OCI-LY3 (cell line): ENCODE data around the gene KRTAP5-2.
A peak's percentile ranks its signal among the peaks of the same experiment; 100 is the strongest.

Source experiments
- H2AFZ ChIP-seq: fragments of 200-600, 300-600 bp; shearing (Covaris generic); 2 replicates; pipeline ENCODE4 v1.6.0; 2014; ENCODE audit warnings: antibody characterized with exemption, low read depth, low read length
- H3K27ac ChIP-seq: fragments of 200-600, 300-600 bp; sonication (generic); 2 replicates; pipeline ENCODE4 v1.5.1; 2014; ENCODE audit warnings: mild to moderate bottlenecking, low read length, moderate library complexity, mixed read lengths
- H3K27me3 ChIP-seq: fragments of 200-600, 300-600 bp; sonication (generic); 2 replicates; pipeline ENCODE4 v1.6.1; 2014; ENCODE audit warnings: low read depth, low read length, mixed read lengths
- H3K36me3 ChIP-seq: fragments of 200-600, 300-600 bp; sonication (generic); replicated peaks from 2 replicates; pipeline ENCODE3; 2014; ENCODE audit warnings: low read depth, low read length, mixed read lengths
- H3K4me1 ChIP-seq: fragments of 300-600, 200-600 bp; sonication (generic); 2 replicates; pipeline ENCODE4 v1.6.1; 2014; ENCODE audit warnings: low read length, mixed read lengths
- H3K4me2 ChIP-seq: fragments of 200-600, 300-600 bp; sonication (generic); 2 replicates; pipeline ENCODE4 v1.6.1; 2014; ENCODE audit warnings: low read length, mixed read lengths
- H3K4me3 ChIP-seq: fragments of 300-600, 200-600 bp; sonication (generic); 2 replicates; pipeline ENCODE4 v1.5.1; 2014; ENCODE audit warnings: antibody characterized with exemption, mild to moderate bottlenecking, low read length, moderate library complexity
- H3K79me2 ChIP-seq: fragments of 300-600, 200-600 bp; shearing (Covaris generic); 2 replicates; pipeline ENCODE4 v1.6.1; 2014; ENCODE audit warnings: mild to moderate bottlenecking, low read length, mixed read lengths
- H3K9ac ChIP-seq: fragments of 300-600, 200-600 bp; shearing (Covaris generic); 2 replicates; pipeline ENCODE4 v1.6.0; 2014; ENCODE audit warnings: mild to moderate bottlenecking, low read length, moderate library complexity
- H3K9me3 ChIP-seq: fragments of 200-600, 300-600 bp; shearing (Covaris generic); 2 replicates; pipeline ENCODE4 v1.6.1; 2014; ENCODE audit warnings: low read length, mixed read lengths; ENCODE audit not compliant: insufficient read depth
- H4K20me1 ChIP-seq: fragments of 200-600, 300-600 bp; sonication (generic); 2 replicates; pipeline ENCODE4 v1.6.1; 2016; ENCODE audit warnings: low read length, mixed read lengths; ENCODE audit not compliant: insufficient read depth
- EZH2phosphoT487 ChIP-seq: fragments of 200-600 bp; shearing (Covaris generic); IDR thresholded peaks from 2 replicates; pipeline ENCODE4 v1.6.1; 2018; ENCODE audit warnings: antibody characterized with exemption, mixed run types, low read depth
- TF ChIP-seq, protein P1 (sequence below): fragments of 200-600, 300-600 bp; sonication (generic); IDR thresholded peaks from 2 replicates; pipeline ENCODE4 v1.5.1; 2014; ENCODE audit warnings: antibody characterized with exemption, low read length, low read depth

The KRTAP5-2 gene

DNA sequence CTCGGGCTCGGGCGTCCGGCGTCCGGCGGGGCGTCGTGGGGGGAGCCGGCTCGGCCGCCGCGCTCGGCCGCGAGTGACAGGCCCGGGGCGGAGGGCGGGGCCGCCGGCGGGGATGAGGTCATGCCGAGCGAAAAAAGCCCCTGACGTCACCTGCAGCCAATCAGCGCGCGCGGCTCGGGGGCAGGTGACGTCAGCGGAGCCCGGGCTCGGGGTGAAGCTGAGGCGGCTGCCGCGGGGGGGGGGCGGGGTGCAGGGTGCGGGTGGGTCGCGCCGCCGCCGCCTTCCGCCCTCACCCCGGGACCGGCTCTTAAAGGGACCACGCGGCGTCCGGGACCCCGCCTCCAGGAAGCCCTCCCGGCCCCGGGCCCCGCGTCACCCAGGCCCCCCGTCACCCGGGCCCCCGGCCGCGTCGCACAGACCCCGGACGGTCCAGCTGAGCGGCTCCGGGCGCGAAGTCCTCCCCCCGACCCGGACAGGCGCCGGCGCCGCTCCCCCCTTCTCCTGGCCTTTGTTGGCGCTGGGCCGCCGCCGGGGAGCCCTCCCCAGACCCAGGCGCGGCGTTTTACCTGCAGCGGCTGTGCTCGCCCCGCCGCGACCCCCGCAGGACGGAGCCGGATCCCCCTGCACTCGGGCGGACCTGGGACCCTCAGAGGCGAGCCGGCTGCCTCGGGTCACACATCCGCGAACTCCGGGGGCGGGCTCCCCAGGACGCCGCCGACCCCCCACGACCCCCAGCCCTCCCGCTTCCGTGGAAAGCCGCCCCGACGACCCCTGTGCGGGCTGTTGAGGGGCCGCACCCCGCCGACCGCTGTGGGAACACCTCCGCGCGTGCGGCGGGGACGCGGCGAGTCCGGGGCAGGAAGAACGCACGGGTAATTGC is 25.7 kb downstream of the KRTAP5-2 start, which contains the start of gene DUSP8:
Gene DUSP8 (minus strand): TSS at position 75 of the 880 bp plus-strand sequence. CDS start 6,445 bp downstream, outside the sequence.
- peak within 1 kb of the TSS; percentile 98 for H3K4me2 ChIP-seq
- peak within 1 kb of the TSS; percentile 83 for H3K9ac ChIP-seq
- peaks cover 13% of the 10 kb centered on the region for H3K4me1 ChIP-seq
- H3K27me3 ChIP-seq = peaks cover 15% of the 10 kb centered on the region
- H3K4me3 ChIP-seq = peak within 1 kb of the TSS; percentile 93
- peak within 1 kb of the TSS; percentile 56; the same call in 1 of the 2 replicates for H2AFZ ChIP-seq
- no peak within 1 kb of the TSS for H3K27ac ChIP-seq
- TF ChIP-seq, protein P1, sequence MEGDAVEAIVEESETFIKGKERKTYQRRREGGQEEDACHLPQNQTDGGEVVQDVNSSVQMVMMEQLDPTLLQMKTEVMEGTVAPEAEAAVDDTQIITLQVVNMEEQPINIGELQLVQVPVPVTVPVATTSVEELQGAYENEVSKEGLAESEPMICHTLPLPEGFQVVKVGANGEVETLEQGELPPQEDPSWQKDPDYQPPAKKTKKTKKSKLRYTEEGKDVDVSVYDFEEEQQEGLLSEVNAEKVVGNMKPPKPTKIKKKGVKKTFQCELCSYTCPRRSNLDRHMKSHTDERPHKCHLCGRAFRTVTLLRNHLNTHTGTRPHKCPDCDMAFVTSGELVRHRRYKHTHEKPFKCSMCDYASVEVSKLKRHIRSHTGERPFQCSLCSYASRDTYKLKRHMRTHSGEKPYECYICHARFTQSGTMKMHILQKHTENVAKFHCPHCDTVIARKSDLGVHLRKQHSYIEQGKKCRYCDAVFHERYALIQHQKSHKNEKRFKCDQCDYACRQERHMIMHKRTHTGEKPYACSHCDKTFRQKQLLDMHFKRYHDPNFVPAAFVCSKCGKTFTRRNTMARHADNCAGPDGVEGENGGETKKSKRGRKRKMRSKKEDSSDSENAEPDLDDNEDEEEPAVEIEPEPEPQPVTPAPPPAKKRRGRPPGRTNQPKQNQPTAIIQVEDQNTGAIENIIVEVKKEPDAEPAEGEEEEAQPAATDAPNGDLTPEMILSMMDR = no peak
- TF ChIP-seq EZH2phosphoT487 = no peak
- 0 out of 2 replicates have a peak, but pooled peaks cover 5% of the 10 kb centered on the region for H3K79me2 ChIP-seq
- H3K36me3 ChIP-seq = no peaks in the 10 kb centered on the region
- H4K20me1 ChIP-seq = peaks cover 29% of the 10 kb centered on the region
- H3K9me3 ChIP-seq = no peaks in the 10 kb centered on the region

DNA sequence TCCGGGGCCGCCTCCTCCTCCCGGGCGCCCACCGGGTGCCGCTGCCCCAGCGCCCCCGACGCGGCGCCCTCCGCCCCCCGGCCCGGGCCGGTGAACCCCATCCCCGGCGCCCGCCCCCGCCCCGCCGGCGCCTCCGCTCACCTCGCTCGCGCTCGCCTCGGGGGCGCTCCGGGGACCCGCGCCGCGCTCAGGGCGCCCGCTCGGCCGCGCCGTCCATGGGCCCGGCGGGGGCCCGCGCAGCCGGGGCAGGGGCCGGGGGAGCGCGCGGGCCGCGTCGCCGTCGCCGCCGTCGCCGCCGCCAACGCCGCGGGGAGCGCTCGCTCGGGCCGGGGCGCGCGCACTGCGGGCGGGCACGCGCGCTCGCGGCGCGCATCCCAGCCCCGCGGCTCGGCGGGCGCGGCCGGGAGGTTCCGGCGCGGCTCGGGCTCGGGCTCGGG is 26.3 kb downstream of the KRTAP5-2 start:
- no peaks in the 10 kb centered on the region for H3K9me3 ChIP-seq
- peak overlapping the region; percentile 75; the same call in 1 of the 2 replicates for H3K4me2 ChIP-seq
- peak overlapping the region; percentile 73; the same call in 1 of the 2 replicates for H3K4me3 ChIP-seq
- TF ChIP-seq, protein P1 = no peak
- no peak for TF ChIP-seq EZH2phosphoT487
- no peaks in the 10 kb centered on the region for H3K36me3 ChIP-seq
- no peak overlapping the region for H2AFZ ChIP-seq
- 0 out of 2 replicates have a peak, but pooled peaks cover 5% of the 10 kb centered on the region for H3K79me2 ChIP-seq
- H3K9ac ChIP-seq = no peak overlapping the region
- peaks cover 15% of the 10 kb centered on the region for H3K27me3 ChIP-seq
- H3K27ac ChIP-seq = no peak overlapping the region
- H3K4me1 ChIP-seq = peaks cover 13% of the 10 kb centered on the region
- H4K20me1 ChIP-seq = peaks cover 30% of the 10 kb centered on the region

DNA sequence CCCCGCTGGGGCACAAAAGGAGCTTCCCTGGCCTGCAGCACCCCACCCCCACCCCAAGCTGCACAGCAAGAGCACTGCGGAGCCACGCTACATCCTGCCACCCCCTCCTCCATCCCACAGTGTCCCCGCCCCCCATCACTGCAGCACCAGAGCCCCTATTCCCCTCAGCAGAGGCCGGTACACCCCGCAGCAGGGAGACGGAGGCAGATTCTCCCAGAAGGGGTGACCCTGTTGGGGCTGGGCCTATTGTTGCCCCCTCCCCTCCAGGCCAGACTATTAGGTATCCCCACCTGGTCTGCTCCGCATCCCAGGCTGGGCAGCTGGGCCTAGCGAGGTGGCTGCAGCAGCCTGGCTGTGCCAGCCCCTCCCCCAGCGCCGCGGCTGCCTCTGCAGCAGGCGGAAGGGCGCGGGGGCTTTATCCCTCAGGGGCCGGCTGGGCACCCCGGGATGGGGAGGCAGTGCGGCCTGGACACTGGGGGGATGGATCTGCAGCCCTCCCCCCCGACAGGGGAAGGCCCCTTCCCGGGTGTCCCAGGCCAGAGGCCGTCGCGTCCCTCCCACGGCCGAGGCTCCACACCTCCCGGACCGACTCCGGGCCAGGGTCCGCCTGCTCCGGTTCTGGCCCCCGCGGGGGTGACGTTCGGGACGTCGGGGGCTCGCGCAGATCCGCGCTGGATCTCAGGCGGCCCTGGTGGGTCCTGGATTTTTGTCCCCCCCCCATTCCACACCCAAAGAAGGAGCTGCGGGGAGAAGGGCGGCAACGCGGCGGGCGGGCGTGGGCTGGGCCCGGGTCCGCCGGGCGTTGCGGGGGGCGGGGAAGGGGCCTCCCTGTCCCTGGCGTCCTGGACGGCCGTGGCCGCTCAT is 27.0 kb downstream of the KRTAP5-2 start:
- no peaks in the 10 kb centered on the region for H3K36me3 ChIP-seq
- no peak overlapping the region for H3K27ac ChIP-seq
- peak overlapping the region; percentile 73 for H3K4me3 ChIP-seq
- peak overlapping the region; percentile 75 for H3K4me2 ChIP-seq
- H2AFZ ChIP-seq = no peak overlapping the region
- peaks cover 15% of the 10 kb centered on the region; the same call in 1 of the 2 replicates for H3K27me3 ChIP-seq
- peaks cover 30% of the 10 kb centered on the region for H4K20me1 ChIP-seq
- H3K4me1 ChIP-seq = peaks cover 13% of the 10 kb centered on the region
- TF ChIP-seq, protein P1 = no peak
- TF ChIP-seq EZH2phosphoT487 = no peak
- 0 out of 2 replicates have a peak, but pooled peaks cover 5% of the 10 kb centered on the region for H3K79me2 ChIP-seq
- H3K9ac ChIP-seq = peak overlapping the region; percentile 38; the same call in 1 of the 2 replicates
- no peaks in the 10 kb centered on the region for H3K9me3 ChIP-seq
